OCI-M2 (cell line): ENCODE measurements around the gene NONO.
"Not testable (repeated sequence)": the region's sequence is repeated elsewhere in the genome, so short reads cannot be mapped to it uniquely, and the experiment has no call there.

Experiments
- DNase-seq: peaks from one replicate; lab custom pipeline; 2025; ENCODE audit not compliant: unreplicated experiment; lab: John Stamatoyannopoulos, UW

NONO gene, protein sequence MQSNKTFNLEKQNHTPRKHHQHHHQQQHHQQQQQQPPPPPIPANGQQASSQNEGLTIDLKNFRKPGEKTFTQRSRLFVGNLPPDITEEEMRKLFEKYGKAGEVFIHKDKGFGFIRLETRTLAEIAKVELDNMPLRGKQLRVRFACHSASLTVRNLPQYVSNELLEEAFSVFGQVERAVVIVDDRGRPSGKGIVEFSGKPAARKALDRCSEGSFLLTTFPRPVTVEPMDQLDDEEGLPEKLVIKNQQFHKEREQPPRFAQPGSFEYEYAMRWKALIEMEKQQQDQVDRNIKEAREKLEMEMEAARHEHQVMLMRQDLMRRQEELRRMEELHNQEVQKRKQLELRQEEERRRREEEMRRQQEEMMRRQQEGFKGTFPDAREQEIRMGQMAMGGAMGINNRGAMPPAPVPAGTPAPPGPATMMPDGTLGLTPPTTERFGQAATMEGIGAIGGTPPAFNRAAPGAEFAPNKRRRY

DNA sequence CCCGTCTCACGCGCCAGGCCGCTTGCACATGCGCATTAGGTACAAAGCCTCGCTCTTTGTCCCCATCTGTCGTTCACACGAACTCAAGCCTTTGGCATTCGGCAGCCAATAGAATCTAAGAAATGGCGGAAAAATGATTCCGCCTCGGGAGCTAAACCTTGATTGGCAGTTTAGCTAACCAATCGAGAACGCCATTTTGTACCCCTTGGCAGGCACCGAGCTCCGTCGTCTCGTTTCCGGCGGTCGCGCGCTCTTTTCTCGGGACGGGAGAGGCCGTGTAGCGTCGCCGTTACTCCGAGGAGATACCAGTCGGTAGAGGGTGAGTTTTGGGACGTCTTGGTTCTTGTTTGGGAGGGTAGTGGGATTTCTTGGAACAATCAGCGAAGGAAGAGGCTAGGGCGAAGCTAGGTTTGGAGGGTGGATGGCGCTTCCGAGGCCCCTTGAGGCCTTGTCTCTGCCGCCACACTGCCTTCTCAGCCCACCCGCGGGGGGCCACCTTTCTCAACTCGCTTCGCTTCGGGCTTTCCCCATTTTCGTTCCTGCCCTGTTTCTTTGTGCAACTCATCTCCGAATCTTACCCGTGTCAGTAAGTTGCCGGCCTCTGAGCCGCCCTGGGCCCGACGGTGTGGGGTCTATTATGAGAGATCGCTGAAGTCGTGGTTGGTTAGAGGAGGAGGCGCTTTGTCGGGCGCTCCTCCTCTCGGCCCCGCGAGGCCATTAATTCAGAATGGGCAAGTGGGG is at the start of gene NONO:
Gene NONO, plus strand, starts transcription at position 233 of the 741 bp plus-strand sequence. CDS start 7,003 bp downstream, outside the sequence.
- DNase-seq: peak; percentile 85

DNA sequence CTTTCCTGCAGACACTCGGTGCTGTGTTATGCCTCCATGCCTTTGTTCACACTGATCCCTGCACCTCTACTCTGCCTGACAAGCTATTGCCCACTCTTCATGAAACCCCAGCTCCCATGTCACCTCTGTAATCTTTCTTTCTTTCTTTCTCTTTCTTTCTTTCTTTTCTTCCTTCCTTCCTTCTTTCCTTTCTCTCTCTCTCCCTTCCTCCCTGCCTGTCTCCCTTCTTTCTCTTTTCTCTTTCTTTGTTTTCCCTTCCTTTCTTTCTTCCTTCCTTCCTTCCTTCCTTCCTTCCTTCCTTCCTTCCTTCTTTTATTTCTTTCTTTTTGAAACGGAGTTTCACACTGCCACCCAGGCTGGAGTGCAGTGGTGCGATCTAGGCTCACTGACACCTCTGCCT is 48.0 kb upstream of the NONO start:
- DNase-seq: no peak

DNA sequence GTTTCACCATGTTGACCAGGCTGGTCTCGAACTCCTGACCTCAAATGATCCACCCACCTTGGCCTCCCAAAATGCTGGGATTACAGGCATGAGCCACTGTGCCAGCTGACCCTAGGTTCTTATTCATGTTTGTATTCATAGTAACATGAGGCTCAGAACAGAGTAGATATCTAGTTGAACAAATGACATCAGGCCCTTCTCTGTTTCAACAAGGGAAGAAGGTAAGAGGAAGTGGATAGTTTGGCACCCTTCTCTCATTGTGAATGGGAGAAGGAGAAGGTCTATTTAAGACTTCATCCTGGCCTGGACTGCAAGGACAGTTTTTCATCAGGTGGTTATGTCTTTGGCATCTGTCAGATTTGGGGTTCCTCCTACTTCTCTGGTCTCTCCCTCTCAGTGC is 46.6 kb upstream of the NONO start:
- no peak for DNase-seq

DNA sequence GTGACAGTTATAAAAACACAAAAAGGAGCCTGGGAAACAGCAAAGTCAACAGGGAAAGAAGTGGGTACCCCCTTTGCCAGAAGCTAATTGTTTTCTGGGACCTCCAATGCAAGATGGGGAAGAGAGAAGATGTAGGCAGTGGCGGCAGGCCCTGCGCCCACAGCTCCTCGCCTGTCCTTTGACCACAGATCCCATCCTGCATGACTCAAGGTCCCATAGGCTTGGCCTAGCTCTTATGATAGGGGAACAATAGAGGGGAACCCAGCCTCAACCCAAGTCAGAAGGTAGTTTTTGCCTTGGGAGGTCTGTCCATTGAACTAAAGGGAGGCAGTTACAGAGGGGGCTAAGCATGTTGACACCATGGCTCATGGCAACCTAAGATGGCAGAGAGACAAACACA is 43.7 kb upstream of the NONO start:
- no peak for DNase-seq

DNA sequence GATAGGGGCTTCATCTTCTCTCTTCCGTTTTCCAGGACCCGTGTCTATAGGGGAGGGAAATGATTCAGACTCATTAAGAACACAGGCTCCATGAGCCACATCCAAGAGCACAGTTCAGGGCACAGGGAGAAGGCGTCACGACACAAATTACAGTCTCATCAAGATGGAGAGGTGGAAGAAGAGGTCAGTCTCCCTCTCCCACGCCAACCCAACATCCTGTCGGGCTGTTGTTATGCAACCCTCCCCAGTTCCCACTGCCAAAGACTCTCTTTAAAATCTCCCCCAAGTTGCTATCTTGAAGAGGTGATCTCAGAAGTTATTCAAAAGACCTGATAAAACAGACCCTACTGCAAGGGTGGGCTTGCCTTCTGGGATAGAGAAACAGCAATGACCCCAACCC is 42.1 kb upstream of the NONO start:
- no peak for DNase-seq

DNA sequence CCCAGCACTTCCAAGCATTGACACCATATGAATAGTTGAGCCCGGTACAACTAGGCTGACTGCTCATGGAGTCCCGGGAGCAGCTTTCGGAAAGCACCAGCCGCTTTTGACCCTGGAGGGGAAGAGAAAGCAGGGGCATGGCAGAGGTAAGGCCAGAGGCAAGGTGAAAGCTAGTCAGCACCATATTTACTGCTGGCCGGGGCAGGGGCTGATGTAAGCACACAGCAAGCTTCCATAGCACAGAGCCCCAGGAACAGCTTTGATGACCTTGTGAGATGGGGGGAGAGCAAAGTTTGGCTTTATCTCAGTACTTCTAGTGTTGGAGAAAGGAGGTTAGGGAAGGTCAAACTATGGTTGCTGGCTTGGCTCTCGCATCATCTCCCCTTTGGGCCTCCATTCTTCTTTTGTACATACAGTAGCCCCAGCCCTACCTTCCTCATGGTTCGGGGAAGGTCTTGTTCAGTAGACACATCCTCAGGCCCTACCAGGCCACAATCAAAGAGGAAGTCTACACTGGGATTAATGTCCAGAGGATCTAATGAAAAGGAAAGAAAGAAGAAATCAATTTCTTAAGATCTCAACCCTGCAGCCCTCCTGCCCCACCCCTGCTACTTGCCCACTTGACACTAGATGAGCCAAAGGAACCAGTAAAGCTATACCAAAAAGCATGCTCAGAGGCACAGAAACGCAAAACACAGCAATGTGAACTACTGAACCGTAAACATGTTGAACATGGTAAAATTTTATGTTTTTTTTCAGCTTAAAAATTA is 38.9 kb upstream of the NONO start:
- no peak for DNase-seq

DNA sequence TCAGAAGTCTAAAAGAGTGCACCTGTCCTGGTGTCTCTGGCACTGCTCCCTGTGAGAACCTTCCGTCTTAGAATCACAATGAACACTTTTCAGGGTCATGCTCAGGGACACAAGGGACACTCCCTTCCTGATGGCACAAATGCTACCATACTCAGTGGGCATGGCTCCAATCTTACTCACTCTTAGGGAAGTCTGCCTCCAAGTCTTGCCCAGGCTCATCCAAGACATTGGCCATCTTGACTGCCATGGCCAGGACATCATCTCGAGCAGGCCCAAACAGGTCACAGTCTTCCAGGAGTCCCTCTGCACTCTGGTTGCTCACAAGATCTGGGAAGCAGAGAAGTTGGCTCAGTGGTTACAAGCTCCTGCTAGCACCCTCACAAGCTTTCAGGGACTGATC is 38.3 kb upstream of the NONO start:
- DNase-seq: no peak

DNA sequence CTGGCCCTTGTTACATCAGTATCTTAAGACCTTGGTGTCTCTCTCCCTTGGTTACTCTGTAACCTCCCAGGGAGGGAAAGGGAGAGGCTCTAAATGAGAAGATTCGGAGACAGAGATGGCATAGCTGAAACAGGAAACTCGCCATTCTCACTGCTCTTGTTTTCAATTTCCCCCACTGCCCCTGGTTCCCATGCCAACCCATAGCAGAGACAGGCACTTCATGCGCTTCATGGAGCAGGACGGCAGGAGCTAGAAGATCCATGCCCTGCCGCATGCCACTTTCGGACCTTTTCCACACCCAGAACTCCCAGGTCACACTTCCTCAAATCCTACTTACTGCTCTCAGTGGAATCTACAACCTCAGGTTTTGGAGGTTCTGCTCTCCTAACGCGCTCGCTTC is 32.6 kb upstream of the NONO start:
- DNase-seq: no peak

DNA sequence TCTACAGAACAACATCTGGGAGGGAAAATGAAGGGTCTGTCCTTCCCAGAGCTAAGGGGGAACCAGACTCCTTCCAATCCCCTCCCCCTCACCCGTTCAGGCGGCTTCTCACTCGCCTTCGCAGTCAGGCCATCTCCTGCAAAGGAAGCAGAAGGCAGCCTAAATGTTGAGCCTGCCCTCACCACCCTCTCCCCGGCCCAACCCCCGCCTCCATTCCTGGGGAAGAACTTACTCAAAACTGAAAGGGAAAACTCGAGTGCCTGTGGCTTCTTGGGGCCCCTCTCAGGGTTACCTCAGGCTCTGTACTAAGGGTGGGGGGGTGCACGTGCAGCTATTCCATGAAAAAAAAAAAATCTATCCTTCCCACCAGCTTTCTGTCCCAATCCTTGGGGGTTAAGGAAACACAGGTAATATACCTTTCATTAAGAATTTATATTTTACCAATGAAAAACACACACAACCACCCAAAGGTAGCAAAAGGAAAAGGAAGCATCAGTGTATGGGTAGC is 31.9 kb upstream of the NONO start:
- no peak for DNase-seq

DNA sequence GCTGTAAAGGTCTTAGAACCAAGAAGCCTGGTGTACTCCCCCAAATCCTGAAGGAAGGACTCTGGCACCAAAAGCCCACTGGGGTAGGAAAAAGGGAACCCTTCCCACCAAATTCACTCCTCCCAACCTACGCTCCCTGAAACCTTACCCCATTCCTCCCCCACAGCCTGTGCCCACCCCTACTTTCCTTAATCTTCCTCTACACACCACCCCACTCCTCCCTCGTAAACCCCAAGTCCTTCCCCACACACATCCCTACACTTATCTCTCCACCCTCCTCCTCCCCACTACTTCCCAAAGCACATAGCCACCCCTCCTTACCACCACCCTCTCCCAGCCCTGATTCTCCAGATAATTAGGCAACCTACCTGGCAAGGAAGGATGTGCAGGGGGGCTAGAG is 31.2 kb upstream of the NONO start:
- DNase-seq: no peak

DNA sequence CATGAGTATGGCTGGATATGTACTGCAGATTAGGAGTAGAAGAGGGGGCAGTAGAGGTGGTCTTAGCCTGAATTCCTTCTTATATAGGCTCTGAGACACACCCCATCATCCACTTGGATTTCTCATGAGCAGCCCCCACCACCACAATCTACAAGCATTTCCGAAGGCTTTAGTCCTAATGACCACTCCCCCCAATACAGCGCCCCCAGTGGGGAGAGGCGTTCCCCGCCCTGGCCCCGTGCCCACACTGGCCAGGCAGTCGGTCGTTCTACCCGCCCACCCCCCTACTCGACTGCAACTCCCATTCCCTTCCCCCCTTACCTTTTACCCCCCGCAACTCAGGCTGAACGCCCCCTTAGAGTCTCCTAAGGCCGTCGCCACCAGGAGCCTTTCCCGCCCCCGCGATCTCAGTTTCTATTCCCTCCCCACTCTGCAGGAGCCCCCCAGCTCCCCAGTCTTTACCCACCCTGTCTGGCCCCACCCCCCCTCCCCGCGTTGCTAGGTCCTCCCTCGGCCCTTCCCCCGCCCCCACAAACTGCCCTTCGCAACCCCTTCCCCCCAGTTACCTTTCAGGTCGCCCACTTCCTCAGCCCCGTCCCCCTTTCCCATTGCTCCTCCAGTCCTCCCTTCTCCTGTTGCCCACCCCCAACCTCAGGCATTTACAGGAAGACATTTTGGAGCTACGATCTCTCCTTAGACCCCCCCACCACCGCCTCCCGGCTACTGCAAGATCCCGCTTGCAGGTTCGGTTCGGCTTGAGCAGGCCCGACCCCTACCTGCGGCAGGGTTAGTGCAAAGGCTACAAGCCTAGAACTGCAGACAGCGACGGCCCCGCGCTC is 30.0 kb upstream of the NONO start:
- DNase-seq: peak; percentile 27

DNA sequence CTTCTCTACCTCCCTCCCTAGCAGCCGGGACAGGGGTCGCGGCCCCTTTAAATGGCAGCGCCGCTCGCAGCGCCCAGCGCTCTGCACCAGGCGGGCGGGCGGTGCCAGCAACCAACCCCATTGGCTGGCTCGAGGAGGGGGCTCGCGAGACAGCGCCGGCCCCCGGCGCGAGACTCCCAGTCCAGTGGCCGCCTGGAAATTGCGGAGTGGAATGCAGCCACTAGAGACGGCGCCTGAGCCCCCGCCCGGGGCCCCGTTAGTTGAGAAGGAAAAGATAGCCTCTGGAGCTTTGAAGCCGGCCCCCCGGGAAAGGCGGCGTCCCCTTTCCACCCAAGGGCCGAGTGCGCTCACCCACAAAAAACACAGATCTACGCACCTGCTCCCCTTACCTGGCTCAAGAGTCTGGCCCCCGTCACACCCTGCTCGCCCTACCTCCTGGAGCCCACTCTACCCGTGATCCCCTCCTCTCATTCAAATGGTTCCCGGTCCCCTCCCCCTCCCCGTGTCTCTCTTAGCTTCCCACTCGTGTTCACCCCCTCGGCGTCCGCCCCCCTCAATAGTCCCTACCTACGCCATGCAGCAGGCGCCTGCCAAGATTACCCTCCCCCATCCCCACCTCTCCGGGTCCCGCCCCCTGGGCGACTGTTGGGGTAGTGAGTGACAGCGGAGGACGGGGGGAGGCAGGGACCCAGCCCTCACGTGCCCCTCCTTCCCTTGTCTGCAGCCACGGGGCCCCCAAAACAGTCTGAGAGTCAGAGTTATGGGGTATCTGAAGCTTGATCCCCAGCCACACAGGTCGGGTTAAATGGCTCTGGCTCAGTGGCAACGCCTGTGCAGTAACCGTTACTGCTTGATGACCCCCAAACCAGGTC is 29.1 kb upstream of the NONO start, which contains the start of gene ZMYM3:
Gene ZMYM3, minus strand, starts transcription at position 49 of the 872 bp plus-strand sequence. CDS start 885 bp downstream, outside the sequence.
- DNase-seq: peak; percentile 31

DNA sequence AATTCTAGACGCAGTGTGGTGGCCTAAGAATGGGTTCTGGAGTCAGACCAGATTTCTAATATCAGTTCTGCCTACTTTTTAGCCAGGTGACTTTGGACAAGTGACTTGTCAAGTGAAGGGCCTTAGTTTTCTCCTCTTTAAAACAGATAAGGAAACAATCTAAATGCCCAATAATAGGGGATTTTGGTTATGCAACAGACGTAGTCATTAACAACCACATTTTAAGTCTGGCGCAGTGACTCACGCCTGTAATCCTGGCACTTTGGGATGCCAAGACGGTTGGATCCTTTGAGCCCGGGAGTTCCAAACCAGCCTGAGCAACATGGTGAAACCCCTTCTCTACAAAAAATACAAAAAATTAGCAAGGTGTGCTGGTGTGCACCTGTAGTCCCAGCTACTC is 27.4 kb upstream of the NONO start:
- no peak for DNase-seq

DNA sequence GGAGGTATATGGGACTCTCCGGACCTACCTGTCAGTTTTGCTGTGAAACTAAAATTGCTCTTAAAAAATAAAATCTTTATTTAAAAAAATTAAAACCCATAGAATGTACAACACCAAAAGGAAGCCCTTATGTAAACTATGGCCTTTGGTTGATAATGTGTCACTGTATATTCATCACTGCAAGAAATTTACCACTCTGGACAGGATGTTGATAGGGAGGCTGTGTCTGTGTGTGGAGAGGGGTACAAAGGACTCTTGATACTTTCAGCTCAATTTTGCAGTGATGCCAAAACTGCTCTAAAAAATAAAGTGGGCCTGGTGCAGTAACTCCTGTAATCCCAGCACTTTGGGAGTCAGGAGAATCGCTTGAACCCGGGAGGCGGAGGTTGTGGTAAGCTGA is 26.6 kb upstream of the NONO start:
- DNase-seq: no peak

DNA sequence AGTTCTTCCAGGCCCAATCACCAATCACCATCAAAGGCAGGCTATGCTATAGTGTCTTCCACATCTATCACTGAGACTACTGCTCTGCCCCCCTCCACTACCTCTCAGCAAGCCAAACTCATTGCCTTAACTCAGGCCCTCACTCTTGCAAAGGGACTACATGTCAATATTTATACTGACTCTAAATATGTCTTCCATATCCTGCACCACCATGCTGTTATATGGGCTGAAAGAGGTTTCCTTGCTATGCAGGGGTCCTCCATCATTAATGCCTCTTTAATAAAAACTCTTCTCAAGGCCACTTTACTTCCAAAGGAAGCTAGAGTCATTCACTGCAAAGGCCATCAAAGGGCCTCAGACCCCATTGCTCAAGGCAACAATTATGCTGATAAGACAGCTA is 14.8 kb upstream of the NONO start:
- not testable (repeated sequence) for DNase-seq

DNA sequence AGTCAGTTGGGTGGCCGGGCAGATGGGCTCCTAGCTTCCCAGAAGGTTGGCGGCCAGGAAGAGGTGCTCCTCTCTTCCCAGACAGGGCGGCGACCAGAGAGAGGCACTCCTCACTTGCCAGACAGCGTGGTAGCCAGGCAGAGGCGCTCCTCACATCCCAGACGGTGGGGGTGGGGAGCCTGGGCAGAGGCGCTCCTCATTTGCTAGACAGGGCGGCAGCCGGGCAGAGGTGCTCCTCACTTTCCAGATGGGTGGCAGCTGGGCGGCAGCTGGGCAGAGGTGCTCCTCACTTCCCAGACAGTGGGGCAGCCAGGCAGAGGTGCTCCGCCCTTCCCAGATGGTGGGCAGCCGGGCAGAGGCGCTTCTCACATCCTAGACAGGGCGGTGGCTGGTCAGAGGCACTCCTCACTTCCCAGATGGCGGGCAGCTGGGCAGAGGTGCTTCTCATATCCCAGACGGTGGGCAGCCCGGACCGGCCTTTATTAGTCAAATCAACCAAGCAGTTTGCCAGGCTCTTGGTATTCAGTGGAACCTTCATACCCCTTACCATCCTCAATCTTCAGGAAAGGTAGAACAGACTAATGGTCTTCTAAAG is 13.5 kb upstream of the NONO start:
- no peak for DNase-seq

DNA sequence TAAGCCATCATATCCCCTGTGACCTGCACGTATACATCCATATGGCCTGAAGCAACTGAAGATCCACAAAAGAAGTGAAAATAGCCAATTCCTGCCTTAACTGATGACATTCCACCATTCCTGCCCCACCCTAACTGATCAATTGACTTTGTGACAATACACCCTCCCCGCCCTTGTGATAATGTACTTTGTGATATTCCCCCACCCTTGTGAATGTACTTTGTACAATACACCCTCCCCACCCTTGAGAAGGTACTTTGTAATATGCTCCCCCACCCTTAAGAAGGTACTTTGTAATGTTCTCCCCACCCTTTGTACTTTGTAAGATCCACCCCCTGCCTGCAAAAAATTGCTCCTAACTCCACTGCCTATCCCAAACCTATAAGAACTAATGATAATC is 11.1 kb upstream of the NONO start:
- DNase-seq: not testable (repeated sequence)

DNA sequence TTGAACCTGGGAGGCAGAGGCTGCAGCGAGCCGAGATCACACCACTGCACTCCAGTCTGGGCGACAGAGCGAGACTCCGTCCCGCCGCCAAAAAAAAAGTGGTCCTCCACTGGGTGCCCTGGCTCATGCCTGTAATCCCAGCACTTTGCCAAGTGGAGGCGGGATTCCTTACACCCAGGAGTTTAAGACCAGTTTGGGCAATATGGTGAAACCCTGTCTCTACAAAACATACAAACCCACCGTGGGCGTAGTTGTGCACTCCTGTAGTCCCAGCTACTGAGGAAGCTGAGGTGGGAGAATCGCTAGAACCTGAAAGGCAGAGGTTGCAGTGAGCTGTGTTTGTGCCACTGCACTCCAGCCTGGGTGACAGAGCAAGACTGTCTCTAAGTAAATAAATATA is 2.1 kb upstream of the NONO start:
- not testable (repeated sequence) for DNase-seq
